ENCODE data around the gene DHRS4L2. TPM values are rescaled to one million over a fixed set of nuclear protein-coding genes. Genes with fewer than 3 reads are reported as not detected.

The DHRS4L2 gene
- total RNA-seq, 8 experiments from 2014 or later: 2.2 to 38.3 (median 7.0) TPM

DNA sequence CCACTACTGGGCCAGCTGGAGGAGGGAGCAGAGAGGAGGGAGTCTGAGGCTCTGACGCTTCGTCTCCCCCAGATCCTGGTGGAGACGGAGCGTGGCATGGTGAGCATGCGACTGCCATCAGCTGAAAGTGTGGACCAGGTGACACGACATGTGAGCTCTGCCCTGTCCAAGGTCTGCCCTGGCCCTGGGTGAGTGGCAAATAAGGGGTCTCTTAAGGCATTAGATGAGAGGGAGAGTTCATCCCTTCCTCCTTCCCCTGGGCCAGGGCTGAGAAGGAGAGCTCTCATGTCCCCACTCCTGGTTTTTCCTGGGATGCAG lies 65.6 kb downstream of the DHRS4L2 start:
- ATAC-seq (replicated peaks in 6 of 8): no peak
- in situ Hi-C loops (cut with MboI; ENCODE audit: low pct_unique_long_range_greater_than_20kb in 2 of 9, low sequenced_read_pairs in 9 of 9, unreplicated experiment in 9 of 9): no loop called here
- 80 to 89% (median 81%) methylated on average over 3 to 6 of the region's 6 CpGs; no CpG with 5 or more reads in 7 of the 10 experiments for WGBS, 10 experiments
- Histone ChIP-seq H3K27ac (no peak overlapping the region), H3K4me3 (no peak overlapping the region), H3K4me1 (replicated peaks in 1 of 2) (peaks cover 15 to 17% of the 10 kb centered on the region in 2 donors)

- in situ Hi-C loops (cut with MboI; ENCODE audit: low pct_unique_long_range_greater_than_20kb in 2 of 9, low sequenced_read_pairs in 9 of 9, unreplicated experiment in 9 of 9): no loop called here
- no peak for ATAC-seq (replicated peaks in 6 of 8)
- Histone ChIP-seq H3K4me1 (replicated peaks in 1 of 2) (peaks cover 15 to 17% of the 10 kb centered on the region in 2 donors), H3K27ac (no peak overlapping the region), H3K4me3 (no peak overlapping the region)
- 20 to 100% (median 76%) methylated on average over 1 to 6 of the region's 9 CpGs; no CpG with 5 or more reads in 6 of the 10 experiments for WGBS, 10 experiments
Observed at GRCh38 chr14:24054646-24055045, 65.9 kb downstream of the DHRS4L2 start.

Other genes starting within 250 kb of the DHRS4L2 start
- gene DHRS4, start 35.2 kb upstream of the DHRS4L2 start, total RNA-seq: 10 to 100 TPM in 4 of 8 experiments, 1 to 10 TPM in 4; 3.3 to 91.0 (median 12.7) TPM
- gene CARMIL3, start 63.1 kb downstream of the DHRS4L2 start, total RNA-seq: 10 to 100 TPM in 6 of 8 experiments, 1 to 10 TPM in 2; 3.7 to 44.7 (median 25.6) TPM
- 1 to 10 TPM in 4 of 8 experiments, under 1 TPM in 4; 0.54 to 3.3 (median 1.2) TPM for gene CPNE6, start 82.6 kb downstream of the DHRS4L2 start, total RNA-seq
- gene PCK2, start 105.4 kb downstream of the DHRS4L2 start, total RNA-seq: 10 to 100 TPM in 7 of 8 experiments, 1 to 10 TPM in 1; 7.6 to 66.5 (median 33.2) TPM
- gene DCAF11, start 125.8 kb downstream of the DHRS4L2 start, total RNA-seq: 10 to 100 TPM; 43.1 to 80.7 (median 52.6) TPM
- 1 to 10 TPM; 1.1 to 2.6 (median 2.1) TPM for gene NRL, start 126.0 kb downstream of the DHRS4L2 start, total RNA-seq
- gene FITM1, start 141.7 kb downstream of the DHRS4L2 start, total RNA-seq: 1 to 10 TPM in 2 of 8 experiments, under 1 TPM in 5, not detected in 1; 0.27 to 2.2 (median 0.83) TPM
- 100 to 1,000 TPM in 4 of 8 experiments, 10 to 100 TPM in 4; 40.1 to 318 (median 102) TPM for gene PSME1, start 147.3 kb downstream of the DHRS4L2 start, total RNA-seq
- 10 to 100 TPM; 16.7 to 41.2 (median 26.0) TPM for gene EMC9, start 152.7 kb downstream of the DHRS4L2 start, total RNA-seq
- gene PSME2, start 157.7 kb downstream of the DHRS4L2 start, total RNA-seq: 100 to 1,000 TPM in 5 of 8 experiments, 10 to 100 TPM in 3; 77.2 to 504 (median 129) TPM
- 10 to 100 TPM; 35.0 to 79.5 (median 46.3) TPM for gene RNF31, start 158.6 kb downstream of the DHRS4L2 start, total RNA-seq
- gene IRF9, start 172.3 kb downstream of the DHRS4L2 start, total RNA-seq: 100 to 1,000 TPM in 2 of 8 experiments, 10 to 100 TPM in 4, 1 to 10 TPM in 2; 6.6 to 151 (median 34.7) TPM
- gene REC8, start 183.2 kb downstream of the DHRS4L2 start, total RNA-seq: 10 to 100 TPM in 6 of 8 experiments, 1 to 10 TPM in 2; 2.6 to 41.2 (median 23.5) TPM
- gene IPO4, start 199.9 kb downstream of the DHRS4L2 start, total RNA-seq: 10 to 100 TPM; 17.4 to 90.0 (median 39.8) TPM
- gene TM9SF1, start 206.5 kb downstream of the DHRS4L2 start, total RNA-seq: 10 to 100 TPM; 17.6 to 53.1 (median 30.8) TPM
- 10 to 100 TPM in 1 of 8 experiments, 1 to 10 TPM in 7; 1.8 to 10.1 (median 3.4) TPM for gene TSSK4, start 216.8 kb downstream of the DHRS4L2 start, total RNA-seq
- 10 to 100 TPM; 48.4 to 76.0 (median 55.8) TPM for gene CHMP4A, start 224.6 kb downstream of the DHRS4L2 start, total RNA-seq
- 10 to 100 TPM; 12.1 to 38.8 (median 27.0) TPM for gene MDP1, start 227.1 kb downstream of the DHRS4L2 start, total RNA-seq
- gene NEDD8, start 243.4 kb downstream of the DHRS4L2 start, total RNA-seq: 100 to 1,000 TPM; 180 to 362 (median 267) TPM
- gene GMPR2, start 244.0 kb downstream of the DHRS4L2 start, total RNA-seq: 10 to 100 TPM; 46.7 to 87.8 (median 69.0) TPM